Midbrain (tissue), 1 donor: ENCODE measurements around the gene DISP2.

Experiments used
- DNase-seq: peaks from one replicate; lab custom pipeline; 2025; lab: John Stamatoyannopoulos, UW

Gene DISP2

DNA sequence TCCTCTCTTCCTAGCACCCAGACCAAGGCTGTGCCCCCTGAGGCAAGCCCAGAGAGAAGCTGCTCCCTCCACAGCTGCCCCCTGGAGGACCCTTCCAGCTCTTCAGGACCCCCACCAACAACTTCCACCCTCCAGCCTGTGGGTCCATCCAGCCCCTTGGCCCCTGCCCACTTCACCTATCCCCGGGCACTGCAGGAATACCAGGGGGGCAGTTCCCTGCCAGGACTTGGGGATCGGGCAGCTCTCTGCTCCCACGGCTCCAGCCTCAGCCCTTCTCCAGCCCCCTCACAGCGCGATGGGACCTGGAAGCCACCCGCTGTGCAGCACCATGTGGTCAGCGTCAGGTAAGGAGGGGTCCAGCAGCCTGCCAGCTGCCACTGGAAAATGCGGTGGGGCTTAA is 5.6 kb downstream of the DISP2 start:
- DNase-seq, result no peak

DNA sequence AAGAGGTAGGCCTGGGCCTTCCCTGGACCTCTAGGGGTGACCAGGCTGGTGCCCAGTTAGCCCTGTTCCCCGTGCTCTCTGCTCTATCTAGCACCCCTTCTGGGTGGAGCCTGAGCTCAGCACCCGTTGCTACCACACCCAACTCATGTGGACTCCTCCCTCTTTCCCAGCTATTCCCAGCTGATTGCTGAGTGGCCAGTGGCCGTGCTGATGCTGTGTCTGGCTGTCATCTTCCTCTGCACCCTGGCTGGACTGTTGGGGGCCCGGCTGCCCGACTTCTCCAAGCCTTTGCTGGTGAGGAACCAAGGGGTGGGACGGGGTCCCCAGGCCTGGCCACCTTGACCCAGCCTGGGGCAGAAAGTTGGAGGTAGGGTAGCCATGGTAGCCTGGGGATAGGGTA is 6.2 kb downstream of the DISP2 start:
- DNase-seq, result no peak

DNA sequence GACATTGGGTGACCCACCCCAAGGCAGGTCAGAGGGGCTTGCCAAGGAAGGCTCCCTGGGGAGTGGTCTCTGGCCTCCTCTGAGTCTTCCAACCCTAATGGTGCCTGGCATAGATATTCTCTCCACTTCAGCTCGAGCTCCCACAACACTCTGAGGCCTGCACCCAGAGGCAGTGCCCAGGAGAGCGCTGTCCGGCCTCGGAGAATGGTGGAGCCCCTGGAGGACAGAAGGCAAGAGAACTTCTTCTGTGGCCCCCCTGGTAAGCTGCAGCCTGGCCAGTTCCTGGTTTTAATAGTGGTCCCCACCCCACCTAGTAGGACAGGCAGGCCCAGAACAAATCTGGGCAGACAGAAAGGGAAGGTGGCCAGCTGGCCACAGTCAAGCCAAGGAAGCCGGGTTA is 7.0 kb downstream of the DISP2 start:
- DNase-seq, result no peak

DNA sequence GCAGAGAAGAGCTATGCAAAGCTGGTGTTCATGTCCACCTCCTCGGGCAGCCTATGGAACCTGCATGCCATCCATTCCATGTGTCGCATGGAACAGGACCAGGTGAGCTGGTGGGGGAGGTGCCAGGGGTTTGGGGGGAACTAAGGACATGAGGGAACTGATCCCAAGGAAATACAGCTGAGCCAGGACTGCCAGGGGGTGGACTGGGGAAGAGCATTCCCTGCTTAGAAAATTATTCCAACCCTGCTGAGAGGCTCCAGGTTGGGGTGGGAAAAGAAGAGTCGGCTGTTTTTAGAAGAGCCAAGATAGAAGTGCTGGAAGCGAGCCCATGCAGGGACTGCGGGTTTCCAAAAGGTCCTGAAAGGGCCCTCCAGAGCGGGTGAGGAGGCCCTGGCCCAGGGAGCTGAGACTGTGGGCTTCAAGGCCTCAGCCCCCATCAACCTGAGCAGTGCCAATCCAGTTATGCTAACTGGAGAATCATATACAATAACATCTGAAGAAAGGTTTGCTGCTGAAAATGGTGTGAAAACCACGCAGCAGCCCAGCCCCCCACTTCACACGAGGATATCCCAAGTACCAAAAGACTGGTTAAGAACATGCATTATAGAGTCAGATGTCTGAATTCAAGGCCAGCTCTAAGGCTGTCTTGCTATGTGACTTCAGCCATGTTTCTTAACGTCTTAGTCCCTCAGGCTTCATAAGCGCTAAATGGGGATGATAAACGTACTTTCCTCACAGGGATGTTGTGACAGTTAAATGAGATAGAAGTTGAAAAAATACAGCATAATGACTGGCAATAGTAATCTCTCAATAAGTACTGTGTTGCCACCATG is 7.8 kb downstream of the DISP2 start:
- DNase-seq, result no peak

DNA sequence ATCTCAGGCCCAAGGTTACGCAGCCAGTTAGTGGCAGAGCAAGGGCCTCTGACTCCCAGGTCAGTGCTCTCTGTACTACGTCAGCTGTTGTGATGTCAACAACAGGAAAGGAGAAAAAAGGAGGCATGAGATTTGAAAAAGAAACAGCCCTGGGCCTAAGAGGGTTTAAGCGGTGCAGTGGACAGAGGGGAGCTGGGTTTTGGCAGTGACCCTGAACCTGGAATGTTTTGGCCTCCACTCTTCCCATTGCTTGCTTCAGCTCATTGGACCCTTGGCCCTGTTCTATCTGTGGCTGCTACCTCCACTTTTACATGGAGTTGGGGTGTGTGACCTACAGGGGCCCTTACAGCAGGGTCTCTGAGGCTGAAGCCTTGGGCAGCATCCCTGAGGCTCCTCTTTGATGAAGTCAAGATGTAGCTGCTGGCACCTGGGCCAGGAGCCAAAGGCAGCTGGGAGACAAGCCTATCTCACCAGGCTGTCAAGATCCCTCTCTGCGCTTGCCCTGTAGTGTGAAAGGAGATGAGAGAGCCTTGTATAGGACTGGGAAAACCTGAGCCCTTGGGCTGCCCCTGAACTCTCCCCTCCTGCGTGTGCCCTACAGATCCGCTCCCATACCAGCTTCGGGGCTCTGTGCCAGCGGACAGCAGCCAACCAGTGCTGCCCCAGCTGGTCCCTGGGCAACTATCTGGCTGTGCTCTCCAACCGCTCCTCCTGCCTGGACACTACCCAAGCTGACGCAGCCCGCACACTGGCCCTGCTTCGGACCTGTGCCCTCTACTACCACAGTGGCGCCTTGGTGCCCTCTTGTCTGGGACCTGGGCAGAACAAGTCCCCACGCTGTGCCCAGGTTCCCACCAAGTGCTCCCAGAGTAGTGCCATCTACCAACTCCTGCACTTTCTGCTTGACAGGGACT is 8.7 kb downstream of the DISP2 start:
- peak; percentile 47 for DNase-seq

DNA sequence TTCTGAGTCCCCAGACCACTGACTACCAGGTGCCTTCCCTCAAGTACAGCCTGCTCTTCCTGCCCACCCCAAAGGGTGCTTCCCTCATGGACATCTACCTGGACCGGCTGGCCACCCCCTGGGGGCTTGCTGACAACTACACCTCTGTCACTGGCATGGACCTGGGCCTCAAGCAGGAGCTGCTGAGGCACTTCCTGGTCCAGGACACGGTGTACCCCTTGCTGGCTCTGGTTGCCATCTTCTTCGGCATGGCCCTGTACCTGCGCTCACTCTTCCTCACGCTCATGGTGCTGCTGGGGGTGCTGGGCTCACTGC is 9.3 kb downstream of the DISP2 start:
- DNase-seq, result no peak

DNA sequence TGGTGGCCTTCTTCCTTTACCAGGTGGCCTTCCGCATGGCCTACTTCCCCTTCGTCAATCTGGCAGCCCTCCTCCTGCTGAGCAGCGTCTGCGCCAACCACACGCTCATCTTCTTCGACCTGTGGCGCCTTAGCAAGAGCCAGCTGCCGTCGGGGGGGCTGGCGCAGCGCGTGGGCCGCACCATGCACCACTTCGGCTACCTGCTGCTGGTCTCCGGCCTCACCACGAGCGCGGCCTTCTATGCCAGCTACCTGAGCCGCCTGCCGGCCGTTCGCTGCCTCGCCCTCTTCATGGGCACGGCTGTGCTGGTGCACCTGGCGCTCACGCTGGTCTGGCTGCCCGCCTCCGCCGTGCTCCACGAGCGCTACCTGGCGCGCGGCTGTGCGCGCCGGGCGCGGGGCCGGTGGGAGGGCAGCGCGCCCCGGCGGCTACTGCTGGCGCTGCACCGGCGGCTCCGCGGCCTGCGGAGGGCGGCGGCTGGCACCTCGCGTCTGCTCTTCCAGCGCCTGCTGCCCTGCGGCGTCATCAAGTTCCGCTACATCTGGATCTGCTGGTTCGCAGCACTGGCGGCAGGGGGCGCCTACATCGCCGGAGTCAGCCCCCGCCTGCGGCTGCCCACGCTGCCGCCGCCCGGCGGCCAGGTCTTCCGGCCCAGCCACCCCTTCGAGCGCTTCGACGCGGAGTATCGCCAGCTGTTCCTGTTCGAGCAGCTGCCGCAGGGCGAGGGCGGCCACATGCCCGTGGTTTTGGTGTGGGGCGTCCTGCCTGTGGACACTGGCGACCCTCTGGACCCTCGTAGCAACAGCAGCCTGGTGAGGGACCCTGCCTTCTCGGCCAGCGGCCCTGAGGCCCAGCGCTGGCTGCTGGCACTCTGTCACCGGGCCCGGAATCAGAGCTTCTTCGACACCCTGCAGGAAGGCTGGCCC is 9.9 kb downstream of the DISP2 start:
- peak; percentile 75 for DNase-seq

DNA sequence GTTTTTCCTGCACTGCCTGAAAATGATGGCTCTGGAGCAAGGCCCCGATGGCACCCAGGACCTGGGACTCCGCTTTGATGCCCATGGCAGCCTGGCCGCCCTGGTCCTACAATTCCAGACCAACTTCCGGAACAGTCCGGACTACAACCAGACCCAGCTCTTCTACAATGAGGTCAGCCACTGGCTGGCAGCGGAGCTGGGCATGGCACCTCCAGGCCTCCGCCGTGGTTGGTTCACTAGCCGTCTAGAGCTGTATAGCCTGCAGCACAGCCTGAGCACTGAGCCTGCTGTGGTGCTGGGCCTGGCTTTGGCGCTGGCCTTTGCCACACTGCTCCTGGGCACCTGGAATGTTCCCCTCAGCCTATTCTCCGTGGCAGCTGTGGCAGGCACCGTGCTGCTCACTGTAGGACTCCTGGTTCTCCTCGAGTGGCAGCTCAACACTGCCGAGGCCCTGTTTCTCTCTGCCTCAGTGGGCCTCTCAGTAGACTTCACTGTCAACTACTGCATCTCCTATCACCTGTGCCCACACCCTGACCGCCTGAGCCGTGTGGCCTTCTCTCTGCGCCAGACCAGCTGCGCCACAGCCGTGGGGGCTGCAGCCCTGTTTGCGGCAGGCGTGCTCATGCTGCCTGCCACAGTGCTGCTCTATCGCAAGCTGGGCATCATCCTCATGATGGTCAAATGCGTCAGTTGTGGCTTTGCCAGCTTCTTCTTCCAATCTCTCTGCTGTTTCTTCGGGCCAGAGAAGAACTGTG is 10.9 kb downstream of the DISP2 start:
- DNase-seq, result no peak

DNA sequence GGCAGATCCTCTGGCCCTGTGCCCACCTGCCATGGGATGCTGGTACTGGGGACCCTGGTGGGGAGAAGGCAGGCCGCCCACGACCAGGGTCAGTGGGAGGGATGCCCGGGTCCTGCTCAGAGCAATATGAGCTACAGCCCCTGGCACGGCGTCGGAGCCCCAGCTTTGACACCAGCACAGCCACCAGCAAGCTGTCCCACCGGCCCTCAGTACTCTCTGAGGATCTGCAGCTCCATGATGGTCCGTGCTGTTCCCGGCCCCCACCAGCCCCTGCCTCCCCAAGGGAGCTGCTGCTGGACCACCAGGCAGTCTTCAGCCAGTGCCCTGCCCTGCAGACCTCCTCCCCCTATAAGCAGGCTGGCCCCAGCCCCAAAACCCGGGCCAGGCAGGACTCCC is 11.5 kb downstream of the DISP2 start:
- DNase-seq, result no peak

DNA sequence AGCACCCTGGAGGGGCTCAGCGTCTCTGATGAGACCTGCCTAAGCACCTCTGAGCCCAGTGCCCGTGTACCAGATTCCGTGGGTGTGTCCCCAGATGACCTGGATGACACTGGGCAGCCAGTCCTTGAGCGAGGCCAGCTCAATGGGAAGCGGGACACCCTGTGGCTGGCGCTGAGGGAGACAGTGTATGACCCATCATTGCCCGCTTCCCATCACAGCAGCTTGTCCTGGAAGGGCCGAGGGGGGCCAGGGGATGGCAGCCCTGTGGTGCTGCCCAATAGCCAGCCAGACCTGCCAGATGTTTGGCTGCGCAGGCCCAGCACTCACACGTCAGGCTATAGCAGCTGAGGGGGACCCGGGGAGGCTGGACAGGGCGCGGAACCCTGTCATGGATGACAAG is 12.0 kb downstream of the DISP2 start:
- DNase-seq, result no peak

DNA sequence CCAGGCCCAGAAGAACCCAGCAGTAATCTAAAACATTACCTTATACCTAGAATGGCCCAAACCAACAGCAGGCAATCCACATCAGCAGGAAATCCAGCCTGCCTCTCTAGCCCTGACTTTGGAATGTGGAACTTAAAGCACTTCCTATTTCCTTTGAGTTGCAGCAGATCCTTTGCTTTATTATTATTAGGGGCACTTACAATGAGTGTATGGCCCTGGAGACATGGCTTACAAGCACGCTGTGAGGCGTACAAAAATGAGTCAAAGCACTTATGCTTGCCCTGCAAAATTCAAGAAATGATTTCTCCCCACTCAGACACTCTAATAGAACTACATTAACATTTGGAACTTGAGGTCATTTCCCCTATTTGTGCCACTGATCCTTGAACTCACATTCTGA is 15.0 kb downstream of the DISP2 start:
- no peak for DNase-seq

DNA sequence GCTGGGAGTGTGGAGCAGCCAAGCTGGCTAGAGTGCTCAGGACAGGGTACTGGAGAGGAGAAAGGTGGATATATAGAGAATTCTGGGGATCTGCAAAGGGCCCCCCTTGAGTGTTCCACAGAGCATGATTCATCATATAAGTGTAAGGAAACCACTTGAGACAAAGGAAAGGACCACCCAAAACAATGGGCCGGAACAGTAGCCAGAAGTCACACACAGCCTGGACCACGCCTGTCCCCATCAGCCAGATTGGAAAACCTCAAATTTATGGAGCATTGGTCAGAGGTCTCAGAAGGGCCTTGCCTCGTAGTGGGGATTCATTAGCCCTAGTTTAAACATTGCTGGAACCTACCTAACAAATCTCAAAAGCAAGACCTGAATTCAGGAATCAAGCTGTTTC is 19.6 kb downstream of the DISP2 start:
- DNase-seq, result no peak

DNA sequence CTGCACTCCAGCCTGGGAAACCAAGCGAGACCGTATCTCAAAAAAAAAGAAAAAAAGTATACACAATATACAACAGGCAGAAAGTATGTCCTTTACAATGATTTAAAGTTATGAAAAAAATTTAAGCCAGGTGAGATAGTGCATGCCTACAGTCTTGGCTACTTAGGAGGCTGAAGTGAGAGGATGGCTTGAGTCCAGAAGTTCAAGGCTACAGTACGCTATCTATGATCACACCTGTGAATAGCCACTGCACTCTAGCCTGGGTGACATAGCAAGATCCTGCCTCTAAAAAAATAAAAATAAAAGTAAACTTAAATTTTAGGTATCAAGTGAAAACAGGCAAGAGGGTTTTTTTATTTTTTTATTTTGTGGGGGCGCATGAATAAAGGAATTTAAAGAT is 21.4 kb downstream of the DISP2 start:
- no peak for DNase-seq

DNA sequence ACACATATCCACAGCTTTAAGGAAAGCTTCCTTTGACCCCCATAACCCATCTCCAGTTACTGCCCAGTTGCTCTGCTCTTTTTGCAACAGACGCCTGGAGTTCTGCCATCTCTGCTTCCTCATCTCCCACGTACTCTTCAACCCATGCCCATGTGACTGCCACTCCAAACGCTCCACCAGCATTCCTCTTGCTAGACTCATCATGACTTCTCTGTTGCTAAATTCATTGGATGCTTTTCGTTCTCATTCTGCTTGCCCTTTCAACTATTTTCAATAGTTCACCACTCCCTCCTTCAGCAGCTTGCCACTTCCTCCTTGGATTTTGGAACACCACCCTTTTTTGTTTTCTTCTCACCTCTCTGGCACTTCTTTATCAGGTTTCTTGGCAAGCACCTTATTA is 21.8 kb downstream of the DISP2 start:
- no peak for DNase-seq

DNA sequence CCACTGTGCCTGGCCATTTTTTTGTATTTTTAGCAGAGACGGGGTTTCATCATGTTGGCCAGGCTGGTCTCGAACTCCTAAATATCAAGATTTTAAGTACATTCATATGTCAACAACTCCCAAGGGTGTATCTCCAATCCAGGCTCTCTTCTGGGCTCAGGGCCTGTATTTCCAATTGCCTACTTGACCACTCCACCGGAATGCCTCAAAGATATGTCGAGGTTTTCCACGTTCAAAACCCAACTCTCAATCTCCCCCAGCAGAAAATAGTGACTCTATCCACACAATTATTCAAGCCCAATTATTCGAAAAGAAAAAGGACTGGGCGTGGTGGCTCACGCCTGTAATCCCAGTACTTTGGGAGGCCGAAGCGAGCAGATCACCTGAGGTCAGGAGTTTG is 22.6 kb downstream of the DISP2 start:
- no peak for DNase-seq

DNA sequence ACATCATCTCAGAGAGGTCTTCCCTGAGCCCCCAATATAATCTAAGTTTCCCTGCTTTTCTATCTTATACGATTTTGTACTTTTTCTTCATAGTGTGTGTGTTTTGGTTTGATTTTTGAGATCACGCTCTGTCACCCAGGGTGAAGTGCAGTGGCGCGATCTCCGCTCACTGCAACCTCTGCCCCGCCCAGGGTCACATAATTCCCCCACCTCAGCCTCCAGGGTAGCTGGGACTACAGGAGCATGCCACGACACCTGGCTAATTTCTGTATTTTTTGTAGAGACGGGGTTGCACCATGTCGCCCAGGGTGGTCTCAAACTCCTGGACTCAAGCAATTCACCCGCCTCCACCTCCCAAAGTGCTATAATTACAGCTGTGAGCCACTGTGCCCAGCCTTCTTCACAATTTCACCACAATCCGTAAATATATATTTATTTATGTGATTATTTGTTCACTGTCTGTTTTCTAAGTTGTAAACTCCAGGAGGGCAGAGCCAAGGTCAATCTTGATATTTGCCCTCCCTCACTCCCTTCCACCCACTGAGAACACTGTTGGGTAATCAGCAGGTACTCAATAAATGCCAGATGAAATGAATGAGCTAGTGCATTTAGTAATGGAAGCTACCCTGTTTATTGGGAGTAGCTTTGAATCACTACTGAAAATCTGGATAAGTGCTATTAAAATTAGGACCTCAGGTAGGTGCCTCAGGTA is 24.0 kb downstream of the DISP2 start:
- DNase-seq, result no peak

DNA sequence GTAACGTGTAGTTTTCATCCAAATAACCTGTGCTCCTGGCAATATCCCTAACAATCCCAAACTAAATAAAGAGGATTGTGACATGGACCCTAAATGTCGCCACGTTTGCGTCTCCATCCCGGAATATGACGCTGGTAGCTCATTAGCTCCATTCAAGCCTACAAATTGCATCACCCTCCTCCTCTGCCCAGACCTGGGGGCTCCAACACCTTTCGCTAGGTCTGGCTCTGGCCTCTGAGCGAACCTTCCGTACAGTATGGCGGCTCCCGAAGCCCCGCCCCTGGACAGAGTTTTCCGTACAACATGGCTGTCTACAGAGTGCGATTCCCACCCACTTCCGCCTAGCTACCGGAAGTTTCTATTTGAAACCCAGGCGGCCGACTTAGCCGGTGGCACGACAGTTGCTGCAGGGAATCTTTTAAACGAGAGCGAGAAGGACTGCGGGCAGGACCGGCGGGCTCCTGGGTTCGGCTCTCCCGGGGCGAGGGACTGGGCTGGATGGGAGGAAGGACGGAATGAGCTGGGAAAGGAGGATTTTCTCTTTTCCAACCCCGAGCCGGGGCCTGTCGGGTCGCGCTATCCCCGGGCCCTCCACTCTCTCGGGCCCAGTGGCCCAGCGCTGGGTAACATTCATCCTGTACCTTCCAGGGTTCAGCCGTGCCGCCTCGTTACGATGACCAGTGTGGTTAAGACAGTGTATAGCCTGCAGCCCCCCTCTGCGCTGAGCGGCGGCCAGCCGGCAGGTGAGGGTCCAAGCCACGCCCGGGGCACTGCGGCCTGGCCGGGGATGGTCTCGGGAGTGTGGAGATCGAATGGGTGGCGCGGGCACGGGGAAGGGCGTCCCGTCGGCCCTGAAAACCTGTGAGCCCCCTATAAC is 24.8 kb downstream of the DISP2 start, which contains the start of gene KNSTRN:
Gene KNSTRN, plus strand, starts transcription at position 142 of the 877 bp plus-strand sequence. Its CDS starts 115 bp downstream, at position 257.
- DNase-seq, result peak; percentile 92

DNA sequence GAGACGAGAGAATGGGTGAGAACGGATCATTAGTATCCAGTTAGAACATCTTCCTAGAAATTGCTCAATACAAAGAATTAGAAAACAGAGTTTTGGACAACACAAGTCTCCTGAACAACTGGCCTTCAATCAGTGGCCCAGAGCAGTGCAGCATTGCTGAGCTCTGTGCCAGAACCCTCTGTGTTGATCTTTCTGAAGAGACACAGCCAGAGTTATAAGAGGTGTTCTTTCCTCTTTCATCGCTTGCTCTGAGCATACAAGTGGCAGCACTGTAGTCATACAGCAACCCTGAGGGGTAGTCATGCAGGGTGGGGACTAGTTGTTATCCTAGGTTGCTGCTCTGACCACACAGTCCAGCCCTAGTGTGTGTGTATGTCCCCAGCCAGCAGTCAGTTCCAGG is 28.5 kb downstream of the DISP2 start:
- DNase-seq, result no peak

DNA sequence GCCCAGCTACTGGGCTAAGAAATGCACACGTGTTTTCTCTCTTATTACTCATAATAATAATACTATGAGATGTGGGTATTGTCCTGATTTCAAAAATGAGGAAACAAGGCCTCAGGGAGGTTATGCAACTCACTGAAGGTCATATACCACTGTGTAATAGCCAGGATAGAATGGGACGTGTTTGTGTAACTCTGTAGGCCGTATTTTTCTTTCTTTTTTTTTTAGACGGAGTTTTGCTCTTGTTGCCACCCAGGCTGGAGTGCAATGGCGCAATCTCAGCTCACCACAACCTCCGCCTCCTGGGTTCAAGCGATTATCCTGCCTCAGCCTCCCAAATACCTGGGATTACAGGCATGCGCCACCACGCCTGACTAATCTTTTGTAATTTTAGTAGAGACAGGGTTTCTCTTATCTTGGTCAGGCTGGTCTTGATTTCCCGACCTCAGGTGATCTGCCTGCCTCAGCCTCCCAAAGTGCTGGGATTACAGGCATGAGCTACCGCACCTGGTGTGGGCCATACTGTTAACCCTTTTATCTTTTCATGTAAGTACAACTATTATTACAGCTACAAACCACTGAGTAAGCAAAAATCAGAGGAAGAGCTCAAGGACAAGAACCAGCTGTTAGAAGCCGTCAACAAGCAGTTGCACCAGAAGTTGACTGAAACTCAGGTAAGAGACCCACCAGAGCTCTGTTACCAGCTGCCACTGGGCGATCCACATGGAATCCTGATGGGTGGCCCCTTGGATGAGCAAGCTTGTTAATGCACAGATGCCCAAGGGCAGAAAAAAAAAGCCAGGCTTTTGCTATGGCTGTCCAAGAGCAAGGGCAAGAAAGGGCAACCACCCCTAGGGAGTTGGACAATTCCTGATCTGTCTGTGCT is 31.2 kb downstream of the DISP2 start:
- no peak for DNase-seq
